CD4-positive, alpha-beta T cell (primary cell): ENCODE data around the gene WNK3. TPM values are rescaled to one million over a fixed set of nuclear protein-coding genes. Genes with fewer than 3 reads are reported as not detected.
"Not testable (repeated sequence)": the region's sequence is repeated elsewhere in the genome, so short reads cannot be mapped to it uniquely, and the experiment has no call there.

Experiments
- ATAC-seq: fragments of 200-7000 bp; cut with Tn5 transposase; one replicate; pipeline ENCODE4 v1.10.0; 2022; ENCODE audit warnings: mild to moderate bottlenecking; ENCODE audit not compliant: poor library complexity
- CTCF ChIA-PET: fragments of 350-600 bp; sonication (Branson Sonifier 250); formaldehyde crosslinking; loops from one replicate; lab custom pipeline; 2021; ENCODE audit warnings: antibody characterized with exemption, inconsistent platforms; lab: Charles Lee
- POLR2A ChIA-PET: fragments of 350-600 bp; sonication (Branson Sonifier 250); formaldehyde crosslinking; loops from one replicate; lab custom pipeline; 2021; ENCODE audit warnings: antibody characterized with exemption, inconsistent platforms; lab: Charles Lee
- DNase-seq, 14 experiments: peaks; one replicate each; pipeline ENCODE4 v3.0.0-alpha.2; 2013 to 2020; ENCODE audit warnings: mixed read lengths in 2 of 14
- H3K27ac ChIP-seq, 2 donors: one replicate each; pipeline versions ENCODE4 v1.5.1 to v1.7.0; 2013; ENCODE audit warnings: low read length in 2 of 2, low read depth in 1 of 2, mild to moderate bottlenecking in 1 of 2
- H3K27me3 ChIP-seq, 2 experiments: 1 replicate in 1 of 2; 2 replicates in 1 of 2; pipeline versions ENCODE4 v1.6.1 to v1.7.0; 2013; ENCODE audit warnings: low read length in 2 of 2, control low read depth in 1 of 2, mild to moderate bottlenecking in 1 of 2, moderate library complexity in 1 of 2; ENCODE audit not compliant: insufficient read depth in 2 of 2, control insufficient read depth in 1 of 2
- H3K36me3 ChIP-seq: one replicate; pipeline ENCODE4 v1.6.1; 2013; ENCODE audit warnings: low read length, control low read depth; ENCODE audit not compliant: insufficient read depth
- H3K4me1 ChIP-seq: one replicate; pipeline ENCODE4 v1.6.1; 2013; ENCODE audit warnings: low read length, control low read depth; ENCODE audit not compliant: insufficient read depth
- H3K4me3 ChIP-seq: one replicate; pipeline ENCODE4 v1.5.1; 2013; ENCODE audit warnings: mild to moderate bottlenecking, low read length, moderate library complexity
- H3K9me3 ChIP-seq, 2 experiments: 1 replicate in 1 of 2; 2 replicates in 1 of 2; pipeline versions ENCODE4 v1.6.1 to v1.7.0; 2013; ENCODE audit warnings: low read length in 2 of 2, mild to moderate bottlenecking in 2 of 2, control low read depth in 1 of 2, moderate library complexity in 1 of 2; ENCODE audit not compliant: control insufficient read depth in 1 of 2, insufficient read depth in 1 of 2
- H3K27ac Mint-ChIP-seq: one replicate; pipeline ENCODE4 v1.8.0; 2020; ENCODE audit warnings: mixed read lengths
- H3K27me3 Mint-ChIP-seq: one replicate; pipeline ENCODE4 v1.8.0; 2021; ENCODE audit warnings: mixed read lengths
- H3K36me3 Mint-ChIP-seq: one replicate; pipeline ENCODE4 v1.8.0; 2021; ENCODE audit warnings: low read depth, mixed read lengths
- H3K4me1 Mint-ChIP-seq: one replicate; pipeline ENCODE4 v1.8.0; 2021; ENCODE audit warnings: low read depth, mixed read lengths
- H3K4me3 Mint-ChIP-seq: one replicate; pipeline ENCODE4 v1.8.0; 2020; ENCODE audit warnings: mild to moderate bottlenecking, mixed read lengths
- H3K9me3 Mint-ChIP-seq: one replicate; pipeline ENCODE4 v1.8.0; 2020; ENCODE audit warnings: mixed read lengths
- intact Hi-C, 2 experiments: fragments of 100-400 bp; cut with DNase I in 1 of 2; cut with micrococcal nuclease in 1 of 2; formaldehyde crosslinking; loops; one replicate each; pipeline versions ENCODE4 v1.15.1 to v1.9.0; 2023 to 2025; cut with DNase I, micrococcal nuclease
- total RNA-seq, 174 experiments: library from RNA in 2 of 174; stranded (reverse) in 2 of 174; gene quantifications; one replicate each; pipeline ENCODE4 v1.2.3 and lab custom pipeline; 2021 to 2026
- TF ChIP-seq, protein P1 (sequence below): fragments of 200-600 bp; IDR thresholded peaks from one replicate; pipeline ENCODE4 v1.8.0; 2022; ENCODE audit warnings: antibody characterized with exemption, mild to moderate bottlenecking

WNK3 gene
- total RNA-seq, 2 experiments from 2014 or later, result 0.16 to 0.25 TPM

DNA sequence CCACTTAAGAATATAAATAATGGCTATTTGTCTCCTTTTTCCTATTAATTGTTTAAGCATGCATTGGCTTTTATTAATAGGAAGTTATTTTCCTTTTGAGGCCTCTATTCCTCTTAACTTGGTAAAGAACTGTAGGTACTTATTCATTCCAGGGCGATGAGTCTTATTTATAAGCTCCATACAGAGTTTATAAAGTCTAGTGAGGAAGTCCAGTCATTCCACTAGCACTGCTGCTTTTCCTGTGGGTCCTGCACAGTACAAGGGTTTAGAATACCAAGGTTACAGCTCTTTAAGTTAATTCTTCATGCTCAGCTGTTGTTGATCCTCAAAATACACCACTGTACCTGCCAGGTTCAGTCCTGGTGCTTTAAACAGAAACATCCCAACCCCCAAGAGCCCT, 28.5 kb upstream of the WNK3 start:
- intact Hi-C loops, result no loop called here
- DNase-seq, result no peak
- TF ChIP-seq, protein P1, sequence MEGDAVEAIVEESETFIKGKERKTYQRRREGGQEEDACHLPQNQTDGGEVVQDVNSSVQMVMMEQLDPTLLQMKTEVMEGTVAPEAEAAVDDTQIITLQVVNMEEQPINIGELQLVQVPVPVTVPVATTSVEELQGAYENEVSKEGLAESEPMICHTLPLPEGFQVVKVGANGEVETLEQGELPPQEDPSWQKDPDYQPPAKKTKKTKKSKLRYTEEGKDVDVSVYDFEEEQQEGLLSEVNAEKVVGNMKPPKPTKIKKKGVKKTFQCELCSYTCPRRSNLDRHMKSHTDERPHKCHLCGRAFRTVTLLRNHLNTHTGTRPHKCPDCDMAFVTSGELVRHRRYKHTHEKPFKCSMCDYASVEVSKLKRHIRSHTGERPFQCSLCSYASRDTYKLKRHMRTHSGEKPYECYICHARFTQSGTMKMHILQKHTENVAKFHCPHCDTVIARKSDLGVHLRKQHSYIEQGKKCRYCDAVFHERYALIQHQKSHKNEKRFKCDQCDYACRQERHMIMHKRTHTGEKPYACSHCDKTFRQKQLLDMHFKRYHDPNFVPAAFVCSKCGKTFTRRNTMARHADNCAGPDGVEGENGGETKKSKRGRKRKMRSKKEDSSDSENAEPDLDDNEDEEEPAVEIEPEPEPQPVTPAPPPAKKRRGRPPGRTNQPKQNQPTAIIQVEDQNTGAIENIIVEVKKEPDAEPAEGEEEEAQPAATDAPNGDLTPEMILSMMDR, result no peak
- no peak overlapping the region for H3K4me3 ChIP-seq
- Mint-ChIP-seq H3K27ac (no peak overlapping the region), H3K9me3 (no peaks in the 10 kb centered on the region), H3K27me3 (no peaks in the 10 kb centered on the region), H3K4me3 (no peak overlapping the region), H3K4me1 (no peaks in the 10 kb centered on the region), H3K36me3 (no peaks in the 10 kb centered on the region)
- H3K9me3 ChIP-seq, result no peaks in the 10 kb centered on the region
- no peaks in the 10 kb centered on the region for H3K4me1 ChIP-seq
- no peak overlapping the region for H3K27ac ChIP-seq
- H3K36me3 ChIP-seq, result no peaks in the 10 kb centered on the region
- ATAC-seq, result no peak
- ChIA-PET CTCF (no interaction called here), POLR2A (no interaction called here)
- H3K27me3 ChIP-seq, result no peaks in the 10 kb centered on the region

DNA sequence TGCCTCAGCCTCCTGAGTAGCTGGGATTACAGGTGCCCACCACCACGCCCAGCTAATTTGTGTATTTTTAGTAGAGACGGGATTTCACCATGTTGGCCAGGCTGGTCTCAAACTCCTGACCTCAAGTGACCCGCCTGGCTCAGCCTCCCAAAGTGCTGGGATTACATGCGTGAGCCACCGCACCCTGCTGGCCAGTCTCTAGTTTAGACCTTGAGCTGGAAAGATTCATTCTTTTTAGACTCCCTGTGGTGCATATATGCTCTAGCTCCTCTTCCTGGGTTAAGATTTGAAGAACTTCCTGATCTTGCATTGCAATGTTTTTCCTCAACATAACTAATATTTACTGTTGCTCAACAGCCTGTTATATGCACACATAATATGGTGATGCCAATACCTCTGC, 26.8 kb upstream of the WNK3 start:
- H3K27me3 Mint-ChIP-seq, H3K4me1 ChIP-seq, H3K36me3 Mint-ChIP-seq, H3K9me3 Mint-ChIP-seq, intact Hi-C loops, H3K4me1 Mint-ChIP-seq, POLR2A ChIA-PET, H3K27me3 ChIP-seq, H3K27ac Mint-ChIP-seq, DNase-seq, H3K4me3 ChIP-seq, H3K27ac ChIP-seq, ATAC-seq, H3K4me3 Mint-ChIP-seq, H3K9me3 ChIP-seq, H3K36me3 ChIP-seq, CTCF ChIA-PET: not testable (repeated sequence)

DNA sequence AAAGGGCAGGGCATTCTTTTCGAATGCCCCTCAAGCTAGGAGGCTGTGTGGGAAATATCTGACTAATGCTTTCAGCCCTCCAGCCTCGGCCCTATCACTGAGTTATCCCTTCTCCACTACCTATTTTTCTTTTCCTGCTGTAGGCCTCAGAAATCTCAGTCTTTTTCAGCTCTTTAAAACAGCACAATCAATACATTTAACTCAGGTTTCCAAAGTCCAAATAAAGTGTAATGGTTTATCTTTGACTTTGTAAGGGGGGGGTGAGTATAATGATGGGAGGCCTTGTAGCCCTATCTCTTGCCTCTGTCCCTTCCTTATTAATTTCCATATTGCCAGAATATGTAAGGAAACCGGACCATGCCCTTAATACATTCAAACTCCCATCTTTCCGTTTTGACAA, 1.6 kb upstream of the WNK3 start:
- TF ChIP-seq, protein P1, result no peak
- Mint-ChIP-seq H3K27me3 (peaks cover 37% of the 10 kb centered on the region), H3K27ac (no peak overlapping the region), H3K36me3 (no peaks in the 10 kb centered on the region), H3K4me1 (peaks cover 21% of the 10 kb centered on the region), H3K9me3 (no peaks in the 10 kb centered on the region), H3K4me3 (peak overlapping the region; percentile 88)
- H3K9me3 ChIP-seq, result peaks cover 0 to 6% of the 10 kb centered on the region in 2 experiments
- no peak for DNase-seq
- H3K36me3 ChIP-seq, result no peaks in the 10 kb centered on the region
- no peak overlapping the region for H3K27ac ChIP-seq
- no peak for ATAC-seq
- intact Hi-C loops, result loop anchor here in 1 of 2 experiments (5.0 kb wide), 2 partner anchors 78 to 177 kb away; partner anchors contain the start of gene FAM120C
- ChIA-PET POLR2A (interaction anchor here (0.6 kb wide), 1 partner anchor 130 kb away, joined by 3 read pairs; no protein-coding TSS in a partner anchor), CTCF (no interaction called here)
- H3K4me1 ChIP-seq, result peaks cover 20% of the 10 kb centered on the region
- peaks cover 4 to 17% of the 10 kb centered on the region in 2 experiments for H3K27me3 ChIP-seq
- H3K4me3 ChIP-seq, result peak overlapping the region; percentile 50
